Osteocyte (in vitro differentiated cells): Measurements from ENCODE around the gene ATF4. TPM values are rescaled to one million over a fixed set of nuclear protein-coding genes. Genes with fewer than 3 reads are reported as not detected.

Source experiments
- DNase-seq: peaks from one replicate; pipeline ENCODE4 v3.0.0; 2021; ENCODE audit warnings: mixed read lengths; ENCODE audit not compliant: unreplicated experiment; ENCODE audit errors: extremely low spot score
- H3K27ac Mint-ChIP-seq: one replicate; pipeline ENCODE4 v1.8.0; 2021; ENCODE audit warnings: mild to moderate bottlenecking, mixed read lengths; ENCODE audit not compliant: unreplicated experiment
- H3K27me3 Mint-ChIP-seq: one replicate; pipeline ENCODE4 v1.8.0; 2021; ENCODE audit warnings: mixed read lengths; ENCODE audit not compliant: unreplicated experiment
- H3K36me3 Mint-ChIP-seq: one replicate; pipeline ENCODE4 v1.8.0; 2021; ENCODE audit warnings: mixed read lengths; ENCODE audit not compliant: unreplicated experiment
- H3K4me1 Mint-ChIP-seq: one replicate; pipeline ENCODE4 v1.8.0; 2021; ENCODE audit warnings: mixed read lengths; ENCODE audit not compliant: unreplicated experiment
- H3K4me3 Mint-ChIP-seq: one replicate; pipeline ENCODE4 v1.8.0; 2021; ENCODE audit warnings: mild to moderate bottlenecking, moderate library complexity, mixed read lengths; ENCODE audit not compliant: unreplicated experiment
- H3K9me3 Mint-ChIP-seq: one replicate; pipeline ENCODE4 v1.8.0; 2021; ENCODE audit warnings: mixed read lengths; ENCODE audit not compliant: unreplicated experiment
- total RNA-seq: library from RNA; stranded (reverse); gene quantifications from 2 replicates; pipeline ENCODE4 v1.2.1, GENCODE V29; 2021
- TF ChIP-seq, protein P1 (sequence below): fragments of 200-600 bp; sonication (generic); IDR thresholded peaks from 2 replicates; pipeline ENCODE4 v1.5.0; 2021; ENCODE audit warnings: antibody characterized with exemption, mild to moderate bottlenecking, moderate library complexity

Gene ATF4
- total RNA-seq, 1 donor from 2014 or later = 408 TPM

DNA sequence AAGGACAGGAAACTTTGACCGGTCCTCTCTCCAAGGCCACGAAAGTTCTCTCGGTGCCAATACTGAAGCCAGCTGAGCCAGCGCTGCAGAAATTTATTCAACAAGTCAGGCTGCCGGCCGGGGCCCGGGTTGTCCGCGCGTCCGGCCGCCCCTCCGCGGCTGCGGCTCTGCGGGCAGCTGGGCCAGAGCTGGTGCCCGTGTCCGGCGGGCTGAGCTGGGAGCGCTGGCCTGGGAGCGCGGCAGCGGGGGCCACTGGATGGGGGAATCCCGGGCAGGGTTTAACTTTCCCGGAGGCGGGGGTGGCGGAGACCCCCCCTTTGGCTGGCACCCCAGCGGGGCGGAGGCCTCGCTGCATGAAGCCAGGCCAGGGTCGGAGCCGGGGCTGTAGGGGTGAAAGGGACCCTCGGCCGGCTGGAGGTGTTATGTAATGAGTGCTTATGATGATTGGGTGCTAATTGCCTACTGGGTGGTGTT is 37.9 kb downstream of the ATF4 start:
- H3K36me3 Mint-ChIP-seq = no peaks in the 10 kb centered on the region
- DNase-seq = no peak
- H3K27me3 Mint-ChIP-seq = peaks cover 42% of the 10 kb centered on the region
- H3K4me3 Mint-ChIP-seq = no peak overlapping the region
- TF ChIP-seq, protein P1, sequence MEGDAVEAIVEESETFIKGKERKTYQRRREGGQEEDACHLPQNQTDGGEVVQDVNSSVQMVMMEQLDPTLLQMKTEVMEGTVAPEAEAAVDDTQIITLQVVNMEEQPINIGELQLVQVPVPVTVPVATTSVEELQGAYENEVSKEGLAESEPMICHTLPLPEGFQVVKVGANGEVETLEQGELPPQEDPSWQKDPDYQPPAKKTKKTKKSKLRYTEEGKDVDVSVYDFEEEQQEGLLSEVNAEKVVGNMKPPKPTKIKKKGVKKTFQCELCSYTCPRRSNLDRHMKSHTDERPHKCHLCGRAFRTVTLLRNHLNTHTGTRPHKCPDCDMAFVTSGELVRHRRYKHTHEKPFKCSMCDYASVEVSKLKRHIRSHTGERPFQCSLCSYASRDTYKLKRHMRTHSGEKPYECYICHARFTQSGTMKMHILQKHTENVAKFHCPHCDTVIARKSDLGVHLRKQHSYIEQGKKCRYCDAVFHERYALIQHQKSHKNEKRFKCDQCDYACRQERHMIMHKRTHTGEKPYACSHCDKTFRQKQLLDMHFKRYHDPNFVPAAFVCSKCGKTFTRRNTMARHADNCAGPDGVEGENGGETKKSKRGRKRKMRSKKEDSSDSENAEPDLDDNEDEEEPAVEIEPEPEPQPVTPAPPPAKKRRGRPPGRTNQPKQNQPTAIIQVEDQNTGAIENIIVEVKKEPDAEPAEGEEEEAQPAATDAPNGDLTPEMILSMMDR = no peak
- peaks cover 10% of the 10 kb centered on the region for H3K4me1 Mint-ChIP-seq
- H3K27ac Mint-ChIP-seq = no peak overlapping the region
- no peaks in the 10 kb centered on the region for H3K9me3 Mint-ChIP-seq

DNA sequence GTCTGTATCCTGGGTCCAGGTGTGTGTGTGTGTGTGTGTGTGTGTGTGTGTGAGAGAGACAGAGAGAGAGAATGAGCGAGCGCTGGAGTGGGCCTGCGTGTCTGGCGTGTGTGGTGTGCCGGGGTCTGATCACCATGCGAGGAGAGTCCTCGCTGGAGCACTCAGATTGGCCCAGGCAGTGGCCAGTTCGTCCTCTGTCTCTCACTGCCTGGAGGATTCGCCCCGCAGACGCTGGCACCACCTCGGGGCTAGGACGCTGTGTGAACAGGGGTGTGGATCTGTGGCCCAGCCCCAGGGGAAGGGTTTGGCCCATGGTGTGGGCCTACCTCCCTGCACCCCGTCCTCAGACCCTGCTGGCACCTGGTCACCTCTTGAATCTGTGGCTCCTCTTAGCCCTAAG is 38.6 kb downstream of the ATF4 start:
- H3K27me3 Mint-ChIP-seq = peaks cover 42% of the 10 kb centered on the region
- H3K4me3 Mint-ChIP-seq = no peak overlapping the region
- DNase-seq = no peak
- TF ChIP-seq, protein P1 = no peak
- H3K4me1 Mint-ChIP-seq = peaks cover 10% of the 10 kb centered on the region
- no peaks in the 10 kb centered on the region for H3K9me3 Mint-ChIP-seq
- H3K36me3 Mint-ChIP-seq = no peaks in the 10 kb centered on the region
- H3K27ac Mint-ChIP-seq = no peak overlapping the region

DNA sequence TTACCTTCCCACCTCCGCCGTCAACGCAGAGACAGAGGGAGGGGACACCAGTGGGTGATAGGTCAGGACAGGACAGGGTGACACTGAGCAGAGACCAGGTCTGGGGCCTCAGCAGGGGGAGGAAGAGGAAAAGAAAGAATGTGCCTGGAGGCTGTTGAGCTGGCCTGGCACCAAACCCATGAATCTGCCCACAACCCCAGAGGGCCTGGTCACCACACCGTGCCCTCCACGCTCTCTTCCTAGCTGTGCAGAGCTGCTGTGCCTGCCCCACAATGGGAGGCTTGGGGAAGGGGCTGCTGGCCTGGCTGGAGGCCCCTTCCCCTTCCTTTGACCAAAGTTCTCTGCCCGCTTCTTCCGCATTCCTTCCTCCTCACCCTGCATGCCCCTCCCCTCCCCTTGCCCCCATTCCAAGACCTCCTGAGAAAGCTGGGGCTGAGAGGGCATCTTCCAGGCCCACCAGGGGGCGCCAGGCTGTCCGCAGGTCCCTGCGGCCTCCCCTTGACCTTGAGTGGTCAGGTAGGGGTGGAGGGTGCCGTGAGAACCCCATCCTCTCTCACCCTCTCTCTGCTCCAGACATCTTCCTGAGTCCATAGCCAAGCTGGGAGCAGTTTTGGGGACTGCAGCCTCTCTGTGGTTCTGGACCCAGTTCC is 39.2 kb downstream of the ATF4 start:
- no peak for DNase-seq
- Mint-ChIP-seq H3K27ac (no peak overlapping the region), H3K4me3 (no peak overlapping the region), H3K9me3 (no peaks in the 10 kb centered on the region), H3K36me3 (no peaks in the 10 kb centered on the region), H3K27me3 (peaks cover 42% of the 10 kb centered on the region), H3K4me1 (peaks cover 10% of the 10 kb centered on the region)
- TF ChIP-seq, protein P1 = peak; percentile 42

DNA sequence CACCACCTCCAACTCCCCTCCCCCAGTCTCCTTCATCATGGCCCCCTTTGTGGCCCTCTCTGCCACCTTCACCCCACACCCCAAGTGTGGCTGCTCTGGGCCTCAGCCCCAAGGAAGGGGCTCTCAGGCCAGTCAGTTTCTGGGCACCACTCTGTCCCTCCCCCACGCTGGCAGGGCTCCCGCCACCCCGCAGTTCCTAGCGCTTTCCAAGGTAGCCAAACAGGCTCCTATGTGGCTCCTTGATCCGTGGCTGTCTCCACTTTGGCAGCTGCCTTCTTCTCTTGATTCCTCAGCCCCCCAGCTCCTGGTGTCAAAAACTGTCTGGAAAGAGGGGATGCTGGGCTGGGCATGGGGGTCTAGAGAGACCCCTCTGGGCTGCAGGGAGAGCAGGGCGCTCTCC is 39.8 kb downstream of the ATF4 start:
- peaks cover 10% of the 10 kb centered on the region for H3K4me1 Mint-ChIP-seq
- H3K4me3 Mint-ChIP-seq = no peak overlapping the region
- DNase-seq = no peak
- no peak overlapping the region for H3K27ac Mint-ChIP-seq
- H3K9me3 Mint-ChIP-seq = no peaks in the 10 kb centered on the region
- H3K27me3 Mint-ChIP-seq = peaks cover 42% of the 10 kb centered on the region
- H3K36me3 Mint-ChIP-seq = no peaks in the 10 kb centered on the region
- TF ChIP-seq, protein P1 = no peak

DNA sequence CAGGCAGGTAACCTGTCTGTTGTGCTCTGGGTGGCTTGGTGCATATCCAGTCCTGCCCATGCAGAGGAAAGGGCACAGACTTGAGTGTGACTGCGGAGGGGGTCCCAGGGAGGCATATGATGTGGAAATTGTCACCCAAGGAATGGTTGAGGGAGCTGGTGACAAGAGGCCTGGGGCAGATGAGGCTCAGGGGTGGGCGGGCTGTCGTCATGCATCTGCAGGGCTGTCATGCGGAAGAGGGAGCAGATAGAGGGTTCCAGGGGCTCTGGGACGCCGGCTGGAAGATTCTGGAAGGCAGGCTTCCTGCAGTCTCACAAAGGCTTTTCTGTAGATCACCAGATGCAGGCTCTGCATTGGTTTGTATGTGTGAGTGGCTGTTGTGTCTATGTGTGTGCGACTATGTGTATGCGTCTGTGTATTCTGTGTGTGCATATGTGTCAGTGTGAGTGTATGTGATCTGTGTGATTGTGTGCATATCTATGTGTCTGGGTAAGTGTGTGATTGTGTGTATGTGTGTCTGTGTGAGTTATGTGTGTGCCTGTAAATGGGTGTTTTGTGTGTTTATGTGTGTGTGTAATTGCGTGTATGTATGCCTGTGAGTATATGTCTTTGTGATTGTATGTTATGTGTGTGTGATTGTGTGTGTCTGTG is 42.6 kb downstream of the ATF4 start:
- DNase-seq = no peak
- Mint-ChIP-seq H3K4me3 (no peak overlapping the region), H3K4me1 (peaks cover 5% of the 10 kb centered on the region), H3K9me3 (no peaks in the 10 kb centered on the region), H3K27me3 (peaks cover 22% of the 10 kb centered on the region), H3K27ac (no peak overlapping the region), H3K36me3 (no peaks in the 10 kb centered on the region)
- TF ChIP-seq, protein P1 = no peak
